Ishikawa (cell line): ENCODE results near the gene POMGNT1.

Source experiments
- CREB1 ChIP-seq: IDR thresholded peaks from 2 replicates; pipeline ENCODE4 v1.6.1; 2012; ENCODE audit warnings: low read depth
- EP300 ChIP-seq: IDR thresholded peaks from 2 replicates; pipeline ENCODE4 v1.6.1; 2012; ENCODE audit warnings: borderline replicate concordance
- FOXM1 ChIP-seq: IDR thresholded peaks from 2 replicates; pipeline ENCODE4 v1.6.1; 2012; ENCODE audit warnings: low read depth, borderline replicate concordance
- NFIC ChIP-seq: IDR thresholded peaks from 2 replicates; pipeline ENCODE4 v1.6.1; 2012
- RAD21 ChIP-seq: IDR thresholded peaks from 2 replicates; pipeline ENCODE4 v1.6.1; 2012; ENCODE audit warnings: low read depth
- TAF1 ChIP-seq: IDR thresholded peaks from 2 replicates; pipeline ENCODE4 v1.6.1; 2012; ENCODE audit warnings: low read depth, mild to moderate bottlenecking
- ZBTB7A ChIP-seq: IDR thresholded peaks from 2 replicates; pipeline ENCODE4 v1.6.1; 2012; ENCODE audit warnings: low read depth
- TF ChIP-seq, protein P1 (sequence below): IDR thresholded peaks from 2 replicates; pipeline ENCODE4 v1.6.1; 2012
- TF ChIP-seq, protein P2 (sequence below): IDR thresholded peaks from 2 replicates; pipeline ENCODE4 v1.6.1; 2012

DNA sequence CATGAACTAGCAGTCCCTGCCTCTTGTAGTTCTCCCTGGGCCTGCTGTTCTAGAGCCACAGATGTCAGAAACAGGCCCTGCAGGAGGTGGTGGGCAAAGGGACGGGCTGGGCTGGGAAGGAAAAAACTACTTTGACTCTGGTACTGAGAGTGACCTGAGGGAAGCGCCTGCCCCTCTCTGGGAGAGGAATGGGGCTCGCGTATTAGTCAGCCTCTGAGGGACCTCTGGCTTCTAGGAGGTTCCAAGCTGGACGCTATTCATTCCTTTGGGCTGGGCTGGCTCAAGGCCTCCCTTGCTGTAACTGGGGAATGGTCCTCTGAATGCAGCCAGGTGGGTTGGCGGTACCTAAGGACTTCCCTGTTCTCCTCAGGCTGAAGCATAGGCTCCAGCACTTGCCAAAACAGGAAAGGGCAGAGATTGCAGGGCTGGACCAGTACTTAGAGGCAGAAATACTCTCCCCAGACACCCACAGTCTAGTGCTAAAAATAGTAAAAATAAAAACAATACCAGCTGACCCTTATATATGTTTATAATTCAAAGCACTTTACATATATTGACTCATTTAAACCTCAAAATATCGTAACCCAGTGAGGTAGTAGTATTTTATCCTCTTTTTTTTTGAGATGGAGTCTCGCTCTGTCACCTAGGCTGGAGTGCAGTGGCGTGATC, 7.1 kb downstream of the POMGNT1 start:
- TF ChIP-seq EP300 = no peak
- no peak for TF ChIP-seq RAD21
- no peak for TF ChIP-seq ZBTB7A
- TF ChIP-seq, protein P1, sequence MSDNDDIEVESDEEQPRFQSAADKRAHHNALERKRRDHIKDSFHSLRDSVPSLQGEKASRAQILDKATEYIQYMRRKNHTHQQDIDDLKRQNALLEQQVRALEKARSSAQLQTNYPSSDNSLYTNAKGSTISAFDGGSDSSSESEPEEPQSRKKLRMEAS = no peak
- no peak for TF ChIP-seq CREB1
- no peak for TF ChIP-seq NFIC
- TF ChIP-seq TAF1 = no peak
- TF ChIP-seq, protein P2, sequence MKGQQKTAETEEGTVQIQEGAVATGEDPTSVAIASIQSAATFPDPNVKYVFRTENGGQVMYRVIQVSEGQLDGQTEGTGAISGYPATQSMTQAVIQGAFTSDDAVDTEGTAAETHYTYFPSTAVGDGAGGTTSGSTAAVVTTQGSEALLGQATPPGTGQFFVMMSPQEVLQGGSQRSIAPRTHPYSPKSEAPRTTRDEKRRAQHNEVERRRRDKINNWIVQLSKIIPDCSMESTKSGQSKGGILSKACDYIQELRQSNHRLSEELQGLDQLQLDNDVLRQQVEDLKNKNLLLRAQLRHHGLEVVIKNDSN = no peak
- no peak for TF ChIP-seq FOXM1
